HG02588 (cell line): Measurements from ENCODE around the gene RAB6B.

Experiments
- ATAC-seq: cut with Tn5 transposase; IDR thresholded peaks from one replicate; pipeline ENCODE4 v1.9.1; 2021; ENCODE audit warnings: mild to moderate bottlenecking, moderate library complexity; ENCODE audit not compliant: unreplicated experiment

The RAB6B gene

DNA sequence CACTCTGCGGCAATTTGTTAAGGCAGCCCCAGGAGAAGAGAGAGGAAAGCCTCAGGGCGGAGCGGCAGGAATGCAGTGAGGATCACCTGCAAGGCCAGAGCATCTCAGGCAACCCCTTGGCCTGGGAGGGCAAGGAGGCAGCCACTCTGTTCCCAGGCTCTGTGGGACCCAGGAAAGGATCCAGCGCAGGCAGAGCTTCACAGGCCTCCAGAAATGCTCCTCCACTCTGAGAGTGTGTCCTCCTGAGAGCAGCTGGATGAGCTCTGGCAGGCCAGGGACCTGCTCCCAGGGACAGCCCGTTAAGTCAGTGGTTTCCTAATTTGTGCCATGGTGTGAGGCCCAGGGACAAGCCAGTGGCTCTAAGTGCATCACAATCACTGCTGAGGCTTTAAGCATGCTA, 35.2 kb downstream of the RAB6B start:
- no peak for ATAC-seq

GRCh38 chr3:133859381-133860234, 36.1 kb downstream of the RAB6B start:
- ATAC-seq = no peak

DNA sequence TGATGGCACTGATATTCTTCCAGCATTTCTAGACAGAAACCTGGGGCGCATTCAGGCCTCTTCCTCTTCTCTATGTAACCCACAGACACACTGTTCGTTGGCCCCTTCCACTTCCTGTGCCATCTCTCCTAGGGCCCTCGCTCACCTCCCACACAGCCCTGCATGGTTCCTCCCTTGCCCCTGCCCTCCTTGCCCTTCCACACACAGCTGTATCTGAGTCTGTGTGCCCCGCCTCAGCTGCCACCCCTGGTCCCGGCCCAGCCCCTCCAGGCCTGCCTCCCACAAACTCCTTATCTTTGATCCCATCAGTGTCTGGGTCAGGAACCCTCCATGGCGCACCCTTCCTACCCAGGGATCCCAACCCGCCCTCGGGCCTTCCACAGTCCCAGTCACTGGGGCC, 37.9 kb downstream of the RAB6B start:
- no peak for ATAC-seq

GRCh38 chr3:133856316-133856715, 39.4 kb downstream of the RAB6B start:
- ATAC-seq = no peak

GRCh38 chr3:133855772-133856171, 39.9 kb downstream of the RAB6B start:
- ATAC-seq = no peak

DNA sequence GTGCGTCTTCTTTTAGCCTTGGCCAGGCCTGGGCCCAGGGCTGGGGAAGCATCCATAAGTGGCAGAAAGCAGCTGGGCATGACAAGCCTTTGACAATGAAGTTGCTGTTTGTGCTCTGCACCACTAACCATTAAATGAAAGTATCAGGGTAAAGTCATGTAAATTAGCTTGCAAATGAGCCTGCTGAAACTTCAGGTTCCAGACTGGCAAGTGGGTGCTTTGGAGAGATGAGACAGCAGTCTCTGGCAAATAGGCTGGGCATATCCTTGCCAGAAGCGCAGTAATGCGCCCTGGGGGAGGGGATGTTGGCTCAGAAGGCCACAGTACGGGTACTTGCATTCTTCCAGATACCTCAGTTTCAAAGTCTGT, 40.7 kb downstream of the RAB6B start:
- ATAC-seq = no peak

DNA sequence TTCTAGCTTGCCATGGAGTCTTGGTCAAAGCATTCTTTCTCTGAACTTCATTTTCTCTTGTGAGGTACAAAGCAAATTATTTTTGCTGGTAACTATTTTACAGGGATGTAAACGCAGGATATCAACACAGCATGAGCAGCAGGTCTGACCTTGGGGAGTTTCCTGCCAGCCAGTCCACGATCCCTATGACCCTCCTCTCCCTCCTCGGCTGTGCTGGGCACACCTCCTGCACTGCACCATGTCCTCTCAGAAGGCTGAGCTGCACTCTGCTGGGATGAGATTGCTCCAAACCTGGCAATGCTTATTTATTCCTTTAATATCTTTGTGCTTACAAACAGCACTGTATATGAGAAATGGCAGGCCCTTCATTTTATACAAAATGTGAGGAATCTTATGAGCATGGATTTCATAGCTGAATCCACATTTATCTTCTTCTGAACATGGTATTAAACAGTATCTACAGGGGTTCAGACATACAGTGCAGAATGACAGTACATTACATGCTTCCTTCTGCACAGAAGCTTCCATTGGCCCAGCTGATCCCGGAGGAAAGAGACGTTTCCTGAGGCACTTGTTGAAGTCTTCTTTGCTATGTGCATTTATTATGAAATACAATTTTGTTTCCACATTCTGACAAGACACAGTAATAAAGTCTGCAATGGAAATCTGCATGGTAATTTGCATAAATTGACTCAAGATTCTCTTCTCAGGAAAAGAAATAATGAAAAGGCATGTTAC, 41.2 kb downstream of the RAB6B start:
- no peak for ATAC-seq

- ATAC-seq = no peak
These were observed 41.8 kb downstream of the RAB6B start for GRCh38 chr3:133853925-133854227.

- ATAC-seq = no peak
These were observed 42.4 kb downstream of the RAB6B start for GRCh38 chr3:133853063-133853924.

- ATAC-seq = no peak
These were observed 43.8 kb downstream of the RAB6B start for GRCh38 chr3:133851931-133852330.

DNA sequence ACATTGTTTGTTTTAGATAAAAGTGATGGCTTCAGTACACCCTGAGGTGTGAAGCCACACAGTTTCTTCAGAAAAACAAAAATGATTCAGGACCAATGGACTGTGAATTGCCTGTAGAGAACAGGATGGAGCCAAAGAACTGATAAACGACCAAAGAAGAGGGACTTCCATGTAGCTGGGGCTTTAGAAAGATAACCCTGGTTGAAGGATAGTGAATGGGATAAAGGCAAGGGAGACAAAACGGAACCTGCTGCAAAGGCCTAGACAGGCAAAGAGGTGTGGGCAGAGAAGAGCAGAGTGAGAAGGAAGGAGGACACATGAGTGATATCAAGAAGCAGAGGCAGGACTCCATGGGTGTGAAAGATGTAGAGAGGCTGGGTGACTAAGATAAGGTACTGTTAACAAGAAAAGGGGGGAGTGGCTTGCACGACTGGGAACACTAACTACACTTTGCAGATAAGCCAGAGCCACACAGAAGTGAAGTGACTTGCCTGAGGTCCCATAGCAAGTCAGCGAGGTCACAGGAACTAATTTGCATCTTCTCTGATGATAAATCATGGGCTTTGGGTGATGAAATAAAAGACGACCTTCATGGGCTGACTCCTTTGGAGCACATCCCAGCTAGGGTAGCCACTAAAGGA, 44.3 kb downstream of the RAB6B start:
- no peak for ATAC-seq

DNA sequence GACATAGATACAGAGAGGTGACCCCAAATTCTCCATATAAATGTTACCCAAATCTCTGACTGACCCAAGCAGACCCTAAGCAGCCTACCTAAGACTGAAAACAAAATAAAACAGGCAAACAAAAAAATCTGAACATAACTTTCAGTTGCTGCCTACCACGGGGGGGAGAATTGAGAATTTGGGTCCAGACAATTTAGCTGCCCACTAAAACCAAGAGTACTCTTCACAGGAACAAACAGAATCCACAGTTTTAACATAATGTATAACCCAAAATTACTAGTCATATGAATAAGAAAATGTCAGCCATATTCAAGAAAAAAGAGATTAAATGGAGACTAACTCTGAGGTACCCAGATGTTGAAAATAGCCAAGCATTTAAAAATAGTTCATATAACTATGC, 45.6 kb downstream of the RAB6B start:
- ATAC-seq = no peak

DNA sequence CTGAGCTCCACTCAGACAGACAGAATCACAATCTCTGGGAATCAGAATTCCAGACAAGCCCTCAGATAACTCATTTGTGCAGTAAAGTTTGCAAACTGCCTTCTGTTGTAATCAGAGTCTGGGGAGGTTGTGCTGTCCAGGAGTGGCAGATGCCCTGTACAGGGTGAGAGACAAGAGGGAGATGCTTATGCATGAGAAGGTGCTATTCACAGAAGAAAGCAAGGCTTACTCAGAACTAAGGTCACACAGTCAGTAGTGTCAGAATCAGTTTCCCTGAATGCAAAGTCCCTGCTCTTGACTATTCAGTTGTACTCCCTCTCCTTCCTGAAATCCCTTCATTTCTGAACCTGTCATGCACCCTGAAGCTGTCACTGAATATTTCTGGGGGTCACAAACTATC, 46.3 kb downstream of the RAB6B start:
- ATAC-seq = no peak

GRCh38 chr3:133845127-133845526, 50.6 kb downstream of the RAB6B start:
- no peak for ATAC-seq

DNA sequence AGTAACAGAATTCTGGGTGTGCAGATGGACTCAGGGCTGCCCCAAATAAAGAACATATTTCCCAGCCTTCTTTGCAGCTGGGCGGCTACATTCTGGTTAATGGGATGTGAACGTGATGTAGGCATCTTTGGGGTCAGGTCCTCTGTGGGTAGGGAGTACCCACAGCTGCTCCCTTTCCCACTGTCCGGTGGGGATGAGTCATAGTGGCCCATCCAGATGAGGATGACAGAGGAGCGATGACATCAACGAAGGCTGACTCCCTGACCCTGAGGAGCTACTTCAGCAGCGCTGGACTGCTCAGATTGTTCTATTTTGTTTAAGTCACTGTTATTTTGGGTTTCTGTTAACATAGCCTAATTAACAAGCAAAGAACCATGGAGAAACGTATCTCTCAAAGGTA, 52.0 kb downstream of the RAB6B start:
- no peak for ATAC-seq

DNA sequence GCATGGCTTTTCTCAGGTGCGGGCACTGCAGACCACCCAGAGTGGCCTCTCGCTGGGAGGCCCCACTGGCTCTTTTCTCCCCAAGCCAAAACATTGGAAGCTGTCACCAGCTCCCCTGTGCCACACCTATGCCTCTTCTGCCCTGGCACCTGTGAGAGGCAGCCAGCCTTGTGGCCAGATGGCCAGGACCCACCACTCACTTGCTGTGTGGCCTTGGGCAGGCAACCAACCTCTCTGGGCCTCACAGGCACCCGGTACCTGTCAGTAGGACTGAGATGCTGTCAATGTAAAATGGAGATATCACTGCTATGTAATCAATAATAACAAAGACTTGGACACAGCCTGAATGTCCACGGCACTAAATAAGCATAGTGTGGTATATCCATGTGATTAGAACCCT, 53.5 kb downstream of the RAB6B start:
- no peak for ATAC-seq

DNA sequence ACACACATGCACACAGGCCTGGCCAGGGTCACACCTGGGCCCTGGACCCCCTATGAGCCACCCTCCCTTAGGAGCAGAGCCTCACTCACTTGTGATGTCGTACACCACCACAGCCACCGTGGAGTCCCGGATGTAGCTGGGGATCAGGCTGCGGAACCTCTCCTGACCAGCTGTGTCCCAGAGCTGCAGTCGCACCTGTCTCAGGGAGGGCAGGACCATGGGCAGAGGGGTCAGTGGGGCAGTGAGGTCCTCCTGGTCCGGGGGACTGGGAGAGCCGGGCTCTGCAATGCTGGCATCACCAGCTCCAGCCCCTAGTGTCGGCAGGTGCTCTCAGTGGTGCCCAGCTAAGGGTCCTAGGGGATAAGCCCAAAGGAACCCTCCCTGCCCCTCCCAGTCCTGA, 54.5 kb downstream of the RAB6B start:
- ATAC-seq = no peak

DNA sequence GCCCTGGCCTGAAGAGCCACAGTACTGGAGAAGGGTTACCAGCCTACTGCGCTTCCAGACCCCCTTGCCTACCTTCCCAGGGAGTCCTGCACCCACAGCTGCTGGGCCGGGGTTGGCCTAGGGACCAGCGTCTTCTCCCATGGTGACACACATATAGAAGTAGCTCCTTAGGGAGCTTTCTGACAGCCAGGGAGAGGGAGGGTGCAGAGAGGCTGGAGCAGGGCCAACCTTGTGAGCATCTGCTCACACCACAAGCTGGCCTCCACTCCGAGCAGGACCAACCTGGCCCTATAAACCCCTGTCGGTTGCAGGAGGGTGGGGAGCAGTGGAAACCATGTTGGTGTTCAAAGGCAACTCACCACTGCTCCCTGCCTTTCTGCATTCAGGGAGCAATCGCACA, 54.9 kb downstream of the RAB6B start:
- no peak for ATAC-seq

- ATAC-seq = no peak
These were observed 55.5 kb downstream of the RAB6B start for GRCh38 chr3:133840055-133840737.

GRCh38 chr3:133838916-133839800, 56.5 kb downstream of the RAB6B start:
- ATAC-seq = no peak
